Stimulated activated CD4-positive, alpha-beta T cell treated with anti-CD3 and anti-CD28 coated beads, Interleukin-12 subunit alpha, Interleukin-12 subunit beta, amount 100 ng/mL, for 24 hours (primary cell): ENCODE data around the gene RICTOR.

Experiments
- DNase-seq, 2 experiments: peaks; one replicate each; pipeline ENCODE4 v3.0.0-alpha.2; 2020; ENCODE audit warnings: low read depth in 2 of 2

RICTOR gene

DNA sequence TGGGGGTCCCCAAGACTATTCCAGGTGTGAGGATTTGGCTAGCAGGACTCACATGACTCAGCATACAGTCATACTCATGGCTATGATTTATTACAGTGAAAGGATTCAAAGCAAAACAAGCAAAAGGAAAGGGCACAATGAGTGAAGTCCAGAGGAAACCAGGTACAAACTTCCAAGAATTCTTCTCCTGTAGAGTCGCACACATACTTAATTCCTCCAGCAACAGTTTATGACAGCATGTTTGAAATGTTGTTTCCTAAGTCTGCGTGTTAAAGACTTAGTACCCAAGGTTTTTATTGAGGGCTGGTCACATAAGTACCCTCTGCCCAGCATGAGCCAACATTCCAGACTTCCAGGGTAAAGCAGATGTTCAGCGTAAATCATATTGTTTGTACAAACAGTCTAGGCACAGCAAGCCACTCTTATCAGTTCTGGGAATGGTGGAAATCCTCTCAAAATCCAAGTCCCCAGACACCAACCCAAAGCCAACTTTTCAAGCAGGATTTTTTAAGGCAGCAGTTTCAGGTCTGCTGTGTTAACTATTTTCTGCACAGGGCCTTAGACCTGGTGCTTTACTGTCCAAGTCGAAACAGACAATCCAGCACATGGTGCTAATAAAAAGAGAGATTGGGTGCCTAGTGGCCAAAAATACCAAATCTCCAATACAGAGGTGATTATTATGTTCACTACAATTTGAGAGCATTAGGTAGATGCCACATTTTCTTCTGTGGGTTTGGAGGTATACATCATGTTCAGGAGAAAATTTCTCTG lies 18.6 kb upstream of the RICTOR start:
- DNase-seq, result no peak

- DNase-seq, result no peak
These were observed 17.9 kb upstream of the RICTOR start for GRCh38 chr5:39091940-39092580.

- DNase-seq, result no peak
These were observed 9.8 kb upstream of the RICTOR start for GRCh38 chr5:39083968-39084367.

DNA sequence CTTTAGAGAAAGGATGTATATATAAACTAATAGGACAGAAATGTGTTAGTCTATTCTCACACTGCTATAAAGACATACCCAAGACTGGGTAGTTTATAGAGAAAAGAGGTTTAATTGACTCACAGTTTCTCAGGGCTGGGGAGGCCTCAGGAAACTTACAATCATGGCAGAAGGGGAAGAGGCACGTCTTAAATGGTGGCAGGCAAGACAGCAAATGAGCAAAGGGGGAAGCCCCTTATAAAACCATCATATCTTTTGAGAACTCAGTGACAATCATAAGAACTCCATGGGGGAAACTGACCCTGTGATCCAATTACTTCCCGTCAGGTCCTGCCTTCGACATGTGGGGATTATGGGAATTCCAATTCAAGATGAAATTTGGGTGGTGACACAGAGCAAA lies 8.8 kb upstream of the RICTOR start:
- no peak for DNase-seq

DNA sequence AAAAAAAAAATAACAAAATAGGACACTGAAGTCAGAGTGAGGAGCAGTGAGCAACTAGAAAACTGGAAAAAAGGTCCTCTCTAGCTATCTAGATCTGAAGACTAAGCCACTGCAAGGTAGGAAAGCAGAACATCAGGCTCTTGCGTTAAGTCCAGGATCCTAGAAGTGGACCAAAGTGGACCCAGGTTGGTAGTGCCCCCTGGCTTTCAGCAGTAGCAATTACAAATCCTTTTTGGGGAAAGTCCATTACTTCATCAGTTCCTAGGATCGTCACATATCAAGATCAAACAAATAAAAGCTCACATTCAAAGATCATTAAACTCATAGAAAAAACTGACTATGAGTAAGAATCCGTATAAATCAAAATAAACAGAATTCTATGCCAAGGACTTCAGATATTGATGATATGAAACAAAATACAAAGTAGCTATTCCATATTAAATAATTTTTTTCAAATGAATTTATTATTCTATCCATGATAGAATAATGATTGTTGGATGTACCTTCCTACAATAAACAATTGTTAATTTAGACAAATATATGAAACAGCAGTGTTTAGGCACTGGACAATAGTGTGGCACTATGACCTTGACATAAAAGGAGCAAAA lies 6.5 kb upstream of the RICTOR start:
- DNase-seq, result no peak

DNA sequence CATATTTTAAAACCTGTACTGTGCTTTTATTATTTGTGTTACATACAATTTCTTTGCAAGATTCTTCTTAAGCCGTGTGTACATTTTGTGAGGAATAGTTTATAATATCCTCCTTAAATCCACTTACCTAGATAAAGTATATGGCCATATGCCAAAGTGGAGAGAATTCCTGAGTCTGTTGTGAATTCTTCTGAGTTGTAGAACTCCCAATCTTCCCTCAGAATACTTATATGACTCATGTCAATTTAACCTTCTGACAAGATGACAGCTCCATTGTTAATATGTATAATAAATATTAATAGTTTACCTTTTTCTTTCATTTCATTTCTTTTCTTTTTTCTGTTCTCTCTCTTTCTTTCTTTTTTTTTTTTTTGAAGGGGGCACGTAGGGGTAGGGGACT lies 6.0 kb upstream of the RICTOR start:
- DNase-seq, result no peak

DNA sequence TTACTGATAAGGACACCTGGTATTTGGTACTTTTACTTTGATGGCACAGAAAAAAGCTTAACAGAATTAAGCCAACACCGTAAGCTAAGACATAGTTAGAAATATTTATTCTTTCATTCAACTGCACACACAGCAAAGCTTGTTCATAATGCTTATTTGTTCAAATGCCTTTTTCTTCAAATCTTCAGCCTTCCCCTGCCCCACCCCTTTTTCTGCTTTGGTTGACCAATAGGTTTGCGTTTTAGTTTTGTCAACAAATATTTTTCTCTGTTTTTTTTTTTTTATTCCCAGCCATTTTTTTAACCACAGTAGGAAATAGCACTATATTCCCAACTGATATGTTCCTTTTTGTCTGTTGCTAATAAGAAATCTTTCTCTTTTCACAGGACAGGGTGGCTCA lies 4.9 kb upstream of the RICTOR start:
- DNase-seq, result no peak

GRCh38 chr5:39076757-39077728 lies 2.8 kb upstream of the RICTOR start:
- no peak for DNase-seq

GRCh38 chr5:39076101-39076756 lies 2.0 kb upstream of the RICTOR start:
- DNase-seq, result no peak

DNA sequence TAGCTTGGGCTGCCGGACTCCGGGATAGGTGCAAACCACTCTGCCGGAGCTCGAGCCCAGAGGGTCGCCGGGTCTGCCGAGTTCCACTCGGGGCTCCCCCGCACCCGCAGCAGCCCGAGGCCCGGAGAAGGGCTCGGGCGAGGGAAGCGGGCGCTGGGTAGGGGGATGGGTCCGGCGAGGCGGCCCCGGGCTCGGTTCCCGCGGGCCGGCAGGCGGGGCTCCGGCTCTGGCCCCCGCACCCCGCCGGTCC lies 507 bp downstream of the RICTOR start:
- no peak for DNase-seq

GRCh38 chr5:39072925-39073766 lies 1.1 kb downstream of the RICTOR start:
- DNase-seq, result peak; percentile 6 to 41

- DNase-seq, result no peak
These were observed 6.1 kb downstream of the RICTOR start for GRCh38 chr5:39068099-39068498.

DNA sequence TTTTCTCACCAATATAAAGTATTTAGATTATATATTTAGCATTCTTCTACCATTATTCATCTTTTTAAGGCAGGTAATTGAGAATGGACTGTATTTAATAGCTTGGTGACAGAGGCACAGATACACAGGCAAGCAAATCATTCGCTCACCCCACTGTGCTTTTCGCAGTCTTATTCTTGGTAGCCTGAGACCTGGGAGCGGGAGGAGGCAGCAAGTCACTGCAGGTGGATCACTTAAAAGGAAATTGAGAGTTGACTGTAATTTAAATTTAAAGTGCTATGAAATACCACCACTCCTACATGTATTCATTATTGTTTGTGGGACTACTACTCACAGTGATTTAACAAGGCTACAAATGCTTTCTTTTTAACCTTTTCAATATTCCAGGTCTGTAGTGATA lies 9.7 kb downstream of the RICTOR start:
- no peak for DNase-seq

- no peak for DNase-seq
These were observed 11.2 kb downstream of the RICTOR start for GRCh38 chr5:39063037-39063436.

GRCh38 chr5:39062530-39062929 lies 11.7 kb downstream of the RICTOR start:
- no peak for DNase-seq

- DNase-seq, result no peak
These were observed 12.1 kb downstream of the RICTOR start for GRCh38 chr5:39062104-39062503.

DNA sequence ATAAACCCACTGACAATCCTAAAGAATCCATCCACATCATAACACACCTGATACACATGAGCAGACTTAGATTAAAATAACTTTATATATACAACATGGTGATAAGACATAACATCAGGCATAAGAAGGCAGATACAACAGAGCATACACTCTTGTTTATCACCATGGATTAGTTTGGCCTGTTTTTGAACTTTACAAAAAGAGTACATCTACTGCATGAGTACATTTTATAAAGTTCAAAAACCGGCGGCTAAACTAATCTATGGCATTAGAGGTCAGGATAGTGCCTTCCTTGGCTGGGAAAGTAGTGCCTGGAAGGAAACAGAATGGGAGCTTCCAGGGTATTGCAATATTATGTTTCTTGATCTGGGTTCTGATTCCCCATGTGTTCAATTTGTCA lies 15.1 kb downstream of the RICTOR start:
- DNase-seq, result no peak

- DNase-seq, result no peak
These were observed 15.8 kb downstream of the RICTOR start for GRCh38 chr5:39058178-39058921.

- no peak for DNase-seq
These were observed 16.5 kb downstream of the RICTOR start for GRCh38 chr5:39057734-39058133.

- DNase-seq, result no peak
These were observed 18.3 kb downstream of the RICTOR start for GRCh38 chr5:39055768-39056398.
